Uterus (tissue), 4 donors: Measurements from ENCODE around the gene LMTK2. TPM values are rescaled to one million over a fixed set of nuclear protein-coding genes. Genes with fewer than 3 reads are reported as not detected.

Experiments used
- DNase-seq, 2 donors: peaks; one replicate each; pipeline ENCODE4 v3.0.0-alpha.2; 2019 to 2020
- H3K27ac ChIP-seq, 2 donors: fragments of 200-600 bp; sonication (generic); 1 replicate in 1 of 2; 2 replicates in 1 of 2; pipeline ENCODE4 v1.5.1; 2016 to 2018
- H3K27me3 ChIP-seq, 2 donors: fragments of 200-600 bp; sonication (generic); one replicate each; pipeline ENCODE4 v1.5.1; 2018 to 2019; ENCODE audit warnings: control low read depth in 1 of 2
- H3K36me3 ChIP-seq, 2 donors: fragments of 200-600 bp; sonication (generic); one replicate each; pipeline ENCODE4 v1.5.1; 2019; ENCODE audit warnings: control low read depth in 1 of 2
- H3K4me1 ChIP-seq, 2 donors: fragments of 200-600 bp; sonication (generic); one replicate each; pipeline ENCODE4 v1.5.1; 2018 to 2019; ENCODE audit warnings: control low read depth in 1 of 2
- H3K4me3 ChIP-seq, 2 donors: fragments of 200-600 bp; sonication (generic); 1 replicate in 1 of 2; 2 replicates in 1 of 2; pipeline ENCODE4 v1.5.1; 2018 to 2019; ENCODE audit warnings: mild to moderate bottlenecking in 1 of 2
- H3K9me3 ChIP-seq, 2 donors: fragments of 200-600 bp; sonication (generic); one replicate each; pipeline ENCODE4 v1.5.1; 2019; ENCODE audit warnings: control low read depth in 1 of 2
- POLR2A ChIP-seq, 2 donors: fragments of 450-650 bp; IDR thresholded peaks; one replicate each; pipeline ENCODE4 v1.6.1; 2016; ENCODE audit warnings: antibody characterized with exemption in 2 of 2, mild to moderate bottlenecking in 1 of 2, moderate library complexity in 1 of 2
- intact Hi-C: fragments of 100-400 bp; cut with DNase I; formaldehyde crosslinking; loops from one replicate; pipeline ENCODE4 v1.15.1; 2023; ENCODE audit warnings: low total_unique reads
- total RNA-seq, 4 donors: library from RNA; depleted of rRNA in 3 of 4; stranded (reverse); fragments of >200 nt in 3 of 4; gene quantifications; one replicate each; pipeline versions ENCODE4 v1.1.0 to v1.2.4, GENCODE V29; 2014 to 2023
- TF ChIP-seq, protein P1 (sequence below), 4 experiments: fragments of 200-600 bp in 2 of 4; fragments of 450-650 bp in 2 of 4; sonication (generic) in 2 of 4; IDR thresholded peaks; one replicate each; pipeline ENCODE4 v1.5.1; 2016 to 2019; ENCODE audit warnings: antibody characterized with exemption in 4 of 4, mild to moderate bottlenecking in 2 of 4, moderate library complexity in 1 of 4
- donor health status: DM: yes; HTN: yes; CAD: no.

The LMTK2 gene
- total RNA-seq, 4 donors from 2014 or later: 5.9 to 23.3 (median 14.8) TPM

DNA sequence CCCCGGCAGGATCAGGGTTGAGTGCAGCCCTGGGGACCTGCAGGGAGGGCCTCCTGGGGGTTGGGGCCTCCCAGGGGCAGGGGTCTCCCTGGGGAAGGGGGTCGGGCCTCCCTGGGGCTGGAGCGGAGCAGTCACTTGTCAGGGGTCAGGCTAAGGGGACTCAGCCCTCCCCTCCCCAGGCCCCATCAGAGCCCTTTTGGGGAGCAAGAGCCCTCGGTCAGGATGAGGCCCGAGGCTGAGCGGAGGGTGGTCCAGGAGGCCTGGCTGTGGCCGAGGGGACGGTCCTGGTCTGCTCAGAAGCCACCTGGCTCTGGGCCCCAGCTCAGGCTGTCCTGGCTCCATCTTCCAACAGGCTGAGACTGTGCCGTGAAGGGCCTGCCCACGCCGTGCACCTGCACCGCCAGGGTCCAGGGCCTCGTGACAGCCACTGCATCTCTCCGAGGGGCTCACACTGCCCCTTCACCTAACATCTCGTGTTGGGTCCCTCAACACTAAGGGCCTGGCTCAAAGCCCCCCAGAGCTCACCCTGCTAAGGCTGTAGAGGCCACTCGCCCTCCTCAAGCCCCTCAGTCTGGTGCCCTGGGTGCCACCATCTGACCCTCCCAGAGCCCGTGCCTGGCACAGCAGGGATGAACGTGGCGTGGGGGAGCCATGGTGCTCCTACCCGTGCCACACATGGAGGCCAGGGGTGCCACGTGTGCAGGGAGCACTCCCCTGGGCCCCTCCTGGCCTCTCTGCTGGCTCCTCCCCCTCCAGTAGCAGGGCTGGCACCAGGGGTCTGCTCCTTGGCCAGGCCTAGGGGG, 117.4 kb downstream of the LMTK2 start:
- Histone ChIP-seq H3K4me3 (no peak overlapping the region), H3K4me1 (no peaks in the 10 kb centered on the region), H3K36me3 (no peaks in the 10 kb centered on the region), H3K27ac (no peak overlapping the region), H3K27me3 (no peaks in the 10 kb centered on the region), H3K9me3 (no peaks in the 10 kb centered on the region)
- no peak for TF ChIP-seq POLR2A (IDR thresholded peaks at IDR 0.05)
- TF ChIP-seq, protein P1, sequence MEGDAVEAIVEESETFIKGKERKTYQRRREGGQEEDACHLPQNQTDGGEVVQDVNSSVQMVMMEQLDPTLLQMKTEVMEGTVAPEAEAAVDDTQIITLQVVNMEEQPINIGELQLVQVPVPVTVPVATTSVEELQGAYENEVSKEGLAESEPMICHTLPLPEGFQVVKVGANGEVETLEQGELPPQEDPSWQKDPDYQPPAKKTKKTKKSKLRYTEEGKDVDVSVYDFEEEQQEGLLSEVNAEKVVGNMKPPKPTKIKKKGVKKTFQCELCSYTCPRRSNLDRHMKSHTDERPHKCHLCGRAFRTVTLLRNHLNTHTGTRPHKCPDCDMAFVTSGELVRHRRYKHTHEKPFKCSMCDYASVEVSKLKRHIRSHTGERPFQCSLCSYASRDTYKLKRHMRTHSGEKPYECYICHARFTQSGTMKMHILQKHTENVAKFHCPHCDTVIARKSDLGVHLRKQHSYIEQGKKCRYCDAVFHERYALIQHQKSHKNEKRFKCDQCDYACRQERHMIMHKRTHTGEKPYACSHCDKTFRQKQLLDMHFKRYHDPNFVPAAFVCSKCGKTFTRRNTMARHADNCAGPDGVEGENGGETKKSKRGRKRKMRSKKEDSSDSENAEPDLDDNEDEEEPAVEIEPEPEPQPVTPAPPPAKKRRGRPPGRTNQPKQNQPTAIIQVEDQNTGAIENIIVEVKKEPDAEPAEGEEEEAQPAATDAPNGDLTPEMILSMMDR (IDR thresholded peaks at IDR 0.05): no peak
- DNase-seq: no peak
- intact Hi-C loops: no loop called here

DNA sequence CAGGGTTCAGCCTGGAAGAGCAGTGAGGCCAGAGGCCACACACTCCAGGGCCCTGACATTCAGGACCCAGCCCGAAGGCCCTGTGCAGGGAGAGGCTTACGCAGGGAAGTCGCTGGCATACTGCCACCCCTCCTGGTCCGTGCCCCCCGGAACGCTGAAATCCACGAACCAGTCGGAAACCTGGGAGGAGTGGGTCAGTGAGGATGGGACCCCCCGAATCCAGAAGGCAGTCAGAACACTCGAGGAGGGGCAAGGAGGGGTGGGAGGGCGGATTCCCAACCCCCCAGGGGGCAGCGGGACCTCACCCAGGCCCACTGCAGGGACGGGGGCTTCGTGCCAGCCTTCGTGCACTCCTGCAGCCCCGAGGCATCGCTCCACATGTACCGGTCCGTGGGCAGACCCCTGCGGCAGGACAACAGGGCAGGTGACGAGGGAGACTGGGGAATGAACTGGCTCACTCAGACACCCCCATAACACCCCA, 118.1 kb downstream of the LMTK2 start:
- H3K27ac ChIP-seq: no peak overlapping the region
- no peak overlapping the region for H3K4me3 ChIP-seq
- intact Hi-C loops: no loop called here
- no peaks in the 10 kb centered on the region for H3K9me3 ChIP-seq
- H3K4me1 ChIP-seq: no peaks in the 10 kb centered on the region
- no peak for DNase-seq
- TF ChIP-seq, protein P1 (IDR thresholded peaks at IDR 0.05): no peak
- no peak for TF ChIP-seq POLR2A (IDR thresholded peaks at IDR 0.05)
- no peaks in the 10 kb centered on the region for H3K27me3 ChIP-seq
- H3K36me3 ChIP-seq: no peaks in the 10 kb centered on the region

DNA sequence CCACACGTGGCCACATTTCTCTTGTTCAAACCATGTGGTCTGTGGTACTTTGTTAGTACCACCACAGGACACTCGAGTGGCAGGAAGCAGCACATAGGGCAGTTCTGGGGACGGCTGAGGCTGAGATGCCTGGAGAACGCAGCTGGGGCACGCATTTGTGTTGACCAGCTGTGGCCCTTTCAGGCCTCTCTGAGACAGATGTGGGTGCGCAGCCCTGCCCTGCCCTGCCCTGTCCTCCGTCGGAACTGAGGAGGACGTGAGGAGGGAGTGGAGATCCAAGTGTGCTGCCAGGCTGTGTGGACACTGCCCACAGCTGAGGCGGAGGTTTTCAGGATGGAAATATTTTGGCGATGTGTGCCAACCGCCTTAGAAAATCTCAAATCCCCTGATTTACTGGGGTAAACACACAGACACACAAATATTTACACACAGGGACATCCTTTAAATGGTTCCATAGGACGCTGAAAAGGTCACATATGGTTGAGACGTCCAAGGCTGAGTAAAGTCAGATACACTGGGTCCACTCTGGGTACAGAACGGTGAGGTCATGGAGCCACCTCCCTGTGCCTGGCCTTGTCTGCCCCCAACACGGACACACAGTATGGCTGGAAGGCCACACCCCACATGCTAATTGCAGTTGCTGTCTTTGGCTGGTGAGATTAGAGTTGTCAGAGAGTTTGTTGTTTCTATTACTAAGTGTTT, 119.4 kb downstream of the LMTK2 start:
- Histone ChIP-seq H3K27me3 (no peaks in the 10 kb centered on the region), H3K4me1 (no peaks in the 10 kb centered on the region), H3K27ac (no peak overlapping the region), H3K36me3 (no peaks in the 10 kb centered on the region), H3K9me3 (no peaks in the 10 kb centered on the region), H3K4me3 (no peak overlapping the region)
- intact Hi-C loops: no loop called here
- no peak for DNase-seq
- no peak for TF ChIP-seq POLR2A (IDR thresholded peaks at IDR 0.05)
- TF ChIP-seq, protein P1 (IDR thresholded peaks at IDR 0.05): no peak

DNA sequence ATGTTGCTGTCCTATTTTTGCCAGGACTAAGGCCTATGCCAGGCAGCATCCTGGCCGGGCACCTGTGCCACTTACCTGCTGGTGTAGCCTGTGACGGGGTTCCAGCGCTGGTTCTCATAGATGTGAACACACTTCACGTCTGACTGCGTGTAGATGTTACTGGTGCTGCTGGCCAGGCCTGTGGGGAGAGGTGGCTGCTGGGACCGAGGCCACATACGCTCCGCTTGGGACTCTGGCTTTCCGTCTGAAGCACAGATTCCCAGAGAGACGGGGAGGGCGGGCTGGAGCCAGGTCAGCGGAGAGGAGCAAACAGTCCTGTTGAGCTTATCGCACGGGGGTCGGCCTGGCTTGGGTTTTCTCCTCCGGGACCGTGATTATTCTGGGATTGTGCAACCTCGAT, 121.3 kb downstream of the LMTK2 start:
- no peaks in the 10 kb centered on the region for H3K4me1 ChIP-seq
- no peak overlapping the region for H3K4me3 ChIP-seq
- TF ChIP-seq, protein P1 (IDR thresholded peaks at IDR 0.05): no peak
- TF ChIP-seq POLR2A (IDR thresholded peaks at IDR 0.05): no peak
- H3K27ac ChIP-seq: no peak overlapping the region
- DNase-seq: no peak
- H3K9me3 ChIP-seq: no peaks in the 10 kb centered on the region
- H3K27me3 ChIP-seq: no peaks in the 10 kb centered on the region
- intact Hi-C loops: no loop called here
- H3K36me3 ChIP-seq: no peaks in the 10 kb centered on the region

DNA sequence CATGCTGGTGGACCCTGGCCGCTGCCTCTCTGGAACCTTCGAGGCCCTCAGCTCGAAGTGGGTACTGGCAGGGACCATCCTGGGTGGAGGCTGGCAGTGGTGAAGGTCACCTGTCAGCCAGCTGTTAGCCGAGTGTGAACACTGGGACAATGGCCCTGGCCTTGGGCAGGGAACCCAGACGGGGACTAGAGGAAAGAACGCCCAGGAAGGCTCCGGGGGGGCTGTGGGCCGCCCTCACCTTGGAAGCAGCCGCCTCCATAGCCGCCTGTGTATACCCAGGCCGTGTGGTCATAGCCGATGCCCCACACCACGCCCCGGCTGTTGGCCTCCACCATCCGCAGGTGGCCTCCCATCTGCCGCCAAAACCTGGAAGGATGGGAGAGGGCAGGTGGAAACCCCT, 122.1 kb downstream of the LMTK2 start:
- H3K27ac ChIP-seq: no peak overlapping the region
- TF ChIP-seq, protein P1 (IDR thresholded peaks at IDR 0.05): no peak
- TF ChIP-seq POLR2A (IDR thresholded peaks at IDR 0.05): no peak
- no peaks in the 10 kb centered on the region for H3K9me3 ChIP-seq
- H3K36me3 ChIP-seq: no peaks in the 10 kb centered on the region
- no peak for DNase-seq
- H3K4me3 ChIP-seq: no peak overlapping the region
- intact Hi-C loops: no loop called here
- H3K4me1 ChIP-seq: no peaks in the 10 kb centered on the region
- no peaks in the 10 kb centered on the region for H3K27me3 ChIP-seq
